DMS 273 (cell line): ENCODE data around the gene SETD7.
"Not testable (repeated sequence)": the region's sequence is repeated elsewhere in the genome, so short reads cannot be mapped to it uniquely, and the experiment has no call there.

Experiments
- DNase-seq: peaks from one replicate; lab custom pipeline; 2025; ENCODE audit not compliant: unreplicated experiment; lab: John Stamatoyannopoulos, UW

Gene SETD7

GRCh38 chr4:139470295-139470694 is 85.7 kb downstream of the SETD7 start:
- no peak for DNase-seq

- no peak for DNase-seq
Observed at GRCh38 chr4:139469869-139470268, 86.2 kb downstream of the SETD7 start.

- DNase-seq: no peak
Observed at GRCh38 chr4:139469216-139469615, 86.8 kb downstream of the SETD7 start.

- DNase-seq: not testable (repeated sequence)
Observed at GRCh38 chr4:139468756-139469155, 87.3 kb downstream of the SETD7 start.

- DNase-seq: no peak
Observed at GRCh38 chr4:139465922-139466321, 90.1 kb downstream of the SETD7 start.

GRCh38 chr4:139464512-139464911 is 91.5 kb downstream of the SETD7 start:
- not testable (repeated sequence) for DNase-seq

GRCh38 chr4:139461022-139461628 is 94.9 kb downstream of the SETD7 start:
- DNase-seq: peak; percentile 3

- no peak for DNase-seq
Observed at GRCh38 chr4:139460565-139460964, 95.5 kb downstream of the SETD7 start.

GRCh38 chr4:139458999-139459398 is 97.0 kb downstream of the SETD7 start:
- no peak for DNase-seq

- no peak for DNase-seq
Observed at GRCh38 chr4:139458543-139458942, 97.5 kb downstream of the SETD7 start.

- no peak for DNase-seq
Observed at GRCh38 chr4:139457318-139457717, 98.7 kb downstream of the SETD7 start.

GRCh38 chr4:139455126-139455538 is 100.9 kb downstream of the SETD7 start:
- no peak for DNase-seq

GRCh38 chr4:139454111-139455045 is 101.6 kb downstream of the SETD7 start, which contains the start of gene RAB33B:
RAB33B (plus strand) TSS chr4:139454121; CDS start chr4:139454196, 75 bp downstream.
- peak; percentile 36 for DNase-seq

- peak; percentile 97 for DNase-seq
Observed at GRCh38 chr4:139453371-139454110, 102.5 kb downstream of the SETD7 start.

GRCh38 chr4:139453041-139453370 is 103.0 kb downstream of the SETD7 start:
- DNase-seq: peak; percentile 89

GRCh38 chr4:139451997-139452396 is 104.0 kb downstream of the SETD7 start:
- DNase-seq: no peak

- DNase-seq: no peak
Observed at GRCh38 chr4:139450586-139450985, 105.4 kb downstream of the SETD7 start.

- not testable (repeated sequence) for DNase-seq
Observed at GRCh38 chr4:139447078-139447477, 108.9 kb downstream of the SETD7 start.
